GM23338 (cell line): ENCODE results near the gene BCAS3. TPM values are rescaled to one million over a fixed set of nuclear protein-coding genes. Genes with fewer than 3 reads are reported as not detected.

Experiments used
- CREB1 ChIP-seq: fragments of 250-450 bp; sonication (Bioruptor Pico); IDR thresholded peaks from 2 replicates; pipeline ENCODE4 v1.5.0; 2020; ENCODE audit warnings: low read depth, mild to moderate bottlenecking, moderate library complexity
- ZNF114 ChIP-seq: fragments of 250-450 bp; sonication (Bioruptor Pico); IDR thresholded peaks from 2 replicates; pipeline ENCODE4 v1.5.0; 2020; ENCODE audit warnings: mild to moderate bottlenecking, moderate library complexity
- polyA plus RNA-seq: library from polyadenylated mRNA; unstranded; fragments of >200 nt; fragmentation: Nextera tagmentation; extraction: Ambion mirVana; gene quantifications from 2 replicates; pipeline ENCODE4 v1.2.1, GENCODE V29; 2016
- total RNA-seq: library from RNA; depleted of rRNA; stranded (reverse); fragments of >200 nt; shearing (Covaris generic); gene quantifications from 2 replicates; pipeline ENCODE4 v1.2.3, GENCODE V29; 2014
- TF ChIP-seq, protein P1 (sequence below): fragments of 250-450 bp; sonication (Bioruptor Pico); IDR thresholded peaks from 2 replicates; pipeline ENCODE4 v1.5.0; 2020; ENCODE audit warnings: mild to moderate bottlenecking, moderate library complexity
- TF ChIP-seq, protein P2 (sequence below), 2 experiments: fragments of 200-600 bp in 1 of 2; sonication (generic) in 1 of 2; conservative IDR thresholded peaks; 2 replicates each; pipeline versions ENCODE4 v1.5.1 to v1.6.1; 2016 to 2017; ENCODE audit warnings: antibody characterized with exemption in 2 of 2, low read depth in 2 of 2, mild to moderate bottlenecking in 2 of 2, moderate library complexity in 1 of 2
- TF ChIP-seq, protein P3 (sequence below): IDR thresholded peaks from one replicate; pipeline ENCODE4 v1.6.1; 2018; ENCODE audit warnings: antibody characterized with exemption; ENCODE audit not compliant: unreplicated experiment

The BCAS3 gene
- total and polyA plus RNA-seq, 2 experiments from 2014 or later = 8.2 to 28.0 TPM

DNA sequence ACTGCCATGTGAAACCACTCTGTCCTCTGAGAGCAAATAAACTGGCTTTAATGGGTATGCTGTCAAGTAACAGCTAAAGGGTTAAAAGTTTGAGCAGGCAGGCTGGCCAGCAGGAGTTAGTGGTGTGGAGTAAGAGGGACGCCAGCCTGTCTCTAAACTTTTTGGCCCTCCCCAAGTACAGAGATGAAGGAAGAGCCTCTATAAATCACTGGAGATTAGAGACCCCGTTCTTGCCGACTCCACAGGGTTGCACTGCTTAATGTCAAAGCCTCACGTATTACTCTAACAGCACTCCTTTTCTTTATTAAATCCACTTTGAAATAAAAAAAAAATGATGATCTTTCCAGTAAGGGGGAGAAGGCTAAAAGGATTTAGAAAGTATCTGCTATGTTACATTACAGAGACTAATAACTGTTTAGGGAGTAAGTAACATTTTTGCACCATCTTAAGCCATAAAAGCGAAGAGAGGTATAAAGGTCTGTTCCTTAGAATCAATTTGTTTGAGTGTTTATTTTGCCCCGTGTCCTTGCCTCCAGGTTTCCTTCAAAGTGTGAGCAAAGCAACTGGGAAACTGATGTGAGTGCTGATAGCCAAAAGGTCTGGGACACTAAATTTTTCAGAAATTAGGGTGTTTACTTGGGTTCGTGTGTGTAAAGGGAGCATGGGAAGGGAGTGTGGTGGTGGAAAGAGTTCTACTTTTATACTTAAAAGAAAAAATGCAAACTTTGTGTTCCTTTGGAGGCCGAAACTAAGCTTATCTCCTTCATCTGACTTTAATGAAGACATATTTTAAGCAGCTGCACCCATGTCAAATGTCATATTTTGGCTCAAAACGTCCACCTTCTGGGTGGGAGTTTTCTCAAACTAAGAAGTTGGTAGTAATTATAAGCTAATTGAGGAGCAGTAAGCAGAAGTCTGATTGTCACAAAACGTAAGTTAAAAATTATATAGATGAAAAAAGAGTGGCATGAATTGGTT is 612.0 kb downstream of the BCAS3 start (continued):
- TF ChIP-seq, protein P1, sequence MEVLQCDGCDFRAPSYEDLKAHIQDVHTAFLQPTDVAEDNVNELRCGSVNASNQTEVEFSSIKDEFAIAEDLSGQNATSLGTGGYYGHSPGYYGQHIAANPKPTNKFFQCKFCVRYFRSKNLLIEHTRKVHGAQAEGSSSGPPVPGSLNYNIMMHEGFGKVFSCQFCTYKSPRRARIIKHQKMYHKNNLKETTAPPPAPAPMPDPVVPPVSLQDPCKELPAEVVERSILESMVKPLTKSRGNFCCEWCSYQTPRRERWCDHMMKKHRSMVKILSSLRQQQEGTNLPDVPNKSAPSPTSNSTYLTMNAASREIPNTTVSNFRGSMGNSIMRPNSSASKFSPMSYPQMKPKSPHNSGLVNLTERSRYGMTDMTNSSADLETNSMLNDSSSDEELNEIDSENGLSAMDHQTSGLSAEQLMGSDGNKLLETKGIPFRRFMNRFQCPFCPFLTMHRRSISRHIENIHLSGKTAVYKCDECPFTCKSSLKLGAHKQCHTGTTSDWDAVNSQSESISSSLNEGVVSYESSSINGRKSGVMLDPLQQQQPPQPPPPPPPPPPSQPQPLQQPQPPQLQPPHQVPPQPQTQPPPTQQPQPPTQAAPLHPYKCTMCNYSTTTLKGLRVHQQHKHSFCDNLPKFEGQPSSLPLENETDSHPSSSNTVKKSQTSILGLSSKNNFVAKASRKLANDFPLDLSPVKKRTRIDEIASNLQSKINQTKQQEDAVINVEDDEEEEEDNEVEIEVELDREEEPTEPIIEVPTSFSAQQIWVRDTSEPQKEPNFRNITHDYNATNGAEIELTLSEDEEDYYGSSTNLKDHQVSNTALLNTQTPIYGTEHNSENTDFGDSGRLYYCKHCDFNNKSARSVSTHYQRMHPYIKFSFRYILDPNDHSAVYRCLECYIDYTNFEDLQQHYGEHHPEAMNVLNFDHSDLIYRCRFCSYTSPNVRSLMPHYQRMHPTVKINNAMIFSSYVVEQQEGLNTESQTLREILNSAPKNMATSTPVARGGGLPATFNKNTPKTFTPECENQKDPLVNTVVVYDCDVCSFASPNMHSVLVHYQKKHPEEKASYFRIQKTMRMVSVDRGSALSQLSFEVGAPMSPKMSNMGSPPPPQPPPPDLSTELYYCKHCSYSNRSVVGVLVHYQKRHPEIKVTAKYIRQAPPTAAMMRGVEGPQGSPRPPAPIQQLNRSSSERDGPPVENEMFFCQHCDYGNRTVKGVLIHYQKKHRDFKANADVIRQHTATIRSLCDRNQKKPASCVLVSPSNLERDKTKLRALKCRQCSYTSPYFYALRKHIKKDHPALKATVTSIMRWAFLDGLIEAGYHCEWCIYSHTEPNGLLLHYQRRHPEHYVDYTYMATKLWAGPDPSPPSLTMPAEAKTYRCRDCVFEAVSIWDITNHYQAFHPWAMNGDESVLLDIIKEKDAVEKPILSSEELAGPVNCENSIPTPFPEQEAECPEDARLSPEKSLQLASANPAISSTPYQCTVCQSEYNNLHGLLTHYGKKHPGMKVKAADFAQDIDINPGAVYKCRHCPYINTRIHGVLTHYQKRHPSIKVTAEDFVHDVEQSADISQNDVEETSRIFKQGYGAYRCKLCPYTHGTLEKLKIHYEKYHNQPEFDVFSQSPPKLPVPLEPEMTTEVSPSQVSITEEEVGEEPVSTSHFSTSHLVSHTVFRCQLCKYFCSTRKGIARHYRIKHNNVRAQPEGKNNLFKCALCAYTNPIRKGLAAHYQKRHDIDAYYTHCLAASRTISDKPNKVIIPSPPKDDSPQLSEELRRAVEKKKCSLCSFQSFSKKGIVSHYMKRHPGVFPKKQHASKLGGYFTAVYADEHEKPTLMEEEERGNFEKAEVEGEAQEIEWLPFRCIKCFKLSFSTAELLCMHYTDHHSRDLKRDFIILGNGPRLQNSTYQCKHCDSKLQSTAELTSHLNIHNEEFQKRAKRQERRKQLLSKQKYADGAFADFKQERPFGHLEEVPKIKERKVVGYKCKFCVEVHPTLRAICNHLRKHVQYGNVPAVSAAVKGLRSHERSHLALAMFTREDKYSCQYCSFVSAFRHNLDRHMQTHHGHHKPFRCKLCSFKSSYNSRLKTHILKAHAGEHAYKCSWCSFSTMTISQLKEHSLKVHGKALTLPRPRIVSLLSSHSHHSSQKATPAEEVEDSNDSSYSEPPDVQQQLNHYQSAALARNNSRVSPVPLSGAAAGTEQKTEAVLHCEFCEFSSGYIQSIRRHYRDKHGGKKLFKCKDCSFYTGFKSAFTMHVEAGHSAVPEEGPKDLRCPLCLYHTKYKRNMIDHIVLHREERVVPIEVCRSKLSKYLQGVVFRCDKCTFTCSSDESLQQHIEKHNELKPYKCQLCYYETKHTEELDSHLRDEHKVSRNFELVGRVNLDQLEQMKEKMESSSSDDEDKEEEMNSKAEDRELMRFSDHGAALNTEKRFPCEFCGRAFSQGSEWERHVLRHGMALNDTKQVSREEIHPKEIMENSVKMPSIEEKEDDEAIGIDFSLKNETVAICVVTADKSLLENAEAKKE (CRISPR knock-in tag) = no peak
- TF ChIP-seq ZNF114 (CRISPR knock-in tag) = no peak
- TF ChIP-seq, protein P2, sequence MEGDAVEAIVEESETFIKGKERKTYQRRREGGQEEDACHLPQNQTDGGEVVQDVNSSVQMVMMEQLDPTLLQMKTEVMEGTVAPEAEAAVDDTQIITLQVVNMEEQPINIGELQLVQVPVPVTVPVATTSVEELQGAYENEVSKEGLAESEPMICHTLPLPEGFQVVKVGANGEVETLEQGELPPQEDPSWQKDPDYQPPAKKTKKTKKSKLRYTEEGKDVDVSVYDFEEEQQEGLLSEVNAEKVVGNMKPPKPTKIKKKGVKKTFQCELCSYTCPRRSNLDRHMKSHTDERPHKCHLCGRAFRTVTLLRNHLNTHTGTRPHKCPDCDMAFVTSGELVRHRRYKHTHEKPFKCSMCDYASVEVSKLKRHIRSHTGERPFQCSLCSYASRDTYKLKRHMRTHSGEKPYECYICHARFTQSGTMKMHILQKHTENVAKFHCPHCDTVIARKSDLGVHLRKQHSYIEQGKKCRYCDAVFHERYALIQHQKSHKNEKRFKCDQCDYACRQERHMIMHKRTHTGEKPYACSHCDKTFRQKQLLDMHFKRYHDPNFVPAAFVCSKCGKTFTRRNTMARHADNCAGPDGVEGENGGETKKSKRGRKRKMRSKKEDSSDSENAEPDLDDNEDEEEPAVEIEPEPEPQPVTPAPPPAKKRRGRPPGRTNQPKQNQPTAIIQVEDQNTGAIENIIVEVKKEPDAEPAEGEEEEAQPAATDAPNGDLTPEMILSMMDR (conservative IDR thresholded peaks at IDR 0.05; ENCODE audit: low read depth in 2 of 2) = no peak
- TF ChIP-seq CREB1 (CRISPR knock-in tag) = no peak
- TF ChIP-seq, protein P3, sequence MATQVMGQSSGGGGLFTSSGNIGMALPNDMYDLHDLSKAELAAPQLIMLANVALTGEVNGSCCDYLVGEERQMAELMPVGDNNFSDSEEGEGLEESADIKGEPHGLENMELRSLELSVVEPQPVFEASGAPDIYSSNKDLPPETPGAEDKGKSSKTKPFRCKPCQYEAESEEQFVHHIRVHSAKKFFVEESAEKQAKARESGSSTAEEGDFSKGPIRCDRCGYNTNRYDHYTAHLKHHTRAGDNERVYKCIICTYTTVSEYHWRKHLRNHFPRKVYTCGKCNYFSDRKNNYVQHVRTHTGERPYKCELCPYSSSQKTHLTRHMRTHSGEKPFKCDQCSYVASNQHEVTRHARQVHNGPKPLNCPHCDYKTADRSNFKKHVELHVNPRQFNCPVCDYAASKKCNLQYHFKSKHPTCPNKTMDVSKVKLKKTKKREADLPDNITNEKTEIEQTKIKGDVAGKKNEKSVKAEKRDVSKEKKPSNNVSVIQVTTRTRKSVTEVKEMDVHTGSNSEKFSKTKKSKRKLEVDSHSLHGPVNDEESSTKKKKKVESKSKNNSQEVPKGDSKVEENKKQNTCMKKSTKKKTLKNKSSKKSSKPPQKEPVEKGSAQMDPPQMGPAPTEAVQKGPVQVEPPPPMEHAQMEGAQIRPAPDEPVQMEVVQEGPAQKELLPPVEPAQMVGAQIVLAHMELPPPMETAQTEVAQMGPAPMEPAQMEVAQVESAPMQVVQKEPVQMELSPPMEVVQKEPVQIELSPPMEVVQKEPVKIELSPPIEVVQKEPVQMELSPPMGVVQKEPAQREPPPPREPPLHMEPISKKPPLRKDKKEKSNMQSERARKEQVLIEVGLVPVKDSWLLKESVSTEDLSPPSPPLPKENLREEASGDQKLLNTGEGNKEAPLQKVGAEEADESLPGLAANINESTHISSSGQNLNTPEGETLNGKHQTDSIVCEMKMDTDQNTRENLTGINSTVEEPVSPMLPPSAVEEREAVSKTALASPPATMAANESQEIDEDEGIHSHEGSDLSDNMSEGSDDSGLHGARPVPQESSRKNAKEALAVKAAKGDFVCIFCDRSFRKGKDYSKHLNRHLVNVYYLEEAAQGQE = no peak
